NCI-H1436 (cell line): ENCODE results near the gene CFDP1.

Experiments
- DNase-seq: peaks from one replicate; lab custom pipeline; 2025; lab: John Stamatoyannopoulos, UW

The CFDP1 gene

GRCh38 chr16:75319513-75320411 lies 113.5 kb downstream of the CFDP1 start:
- DNase-seq: no peak

DNA sequence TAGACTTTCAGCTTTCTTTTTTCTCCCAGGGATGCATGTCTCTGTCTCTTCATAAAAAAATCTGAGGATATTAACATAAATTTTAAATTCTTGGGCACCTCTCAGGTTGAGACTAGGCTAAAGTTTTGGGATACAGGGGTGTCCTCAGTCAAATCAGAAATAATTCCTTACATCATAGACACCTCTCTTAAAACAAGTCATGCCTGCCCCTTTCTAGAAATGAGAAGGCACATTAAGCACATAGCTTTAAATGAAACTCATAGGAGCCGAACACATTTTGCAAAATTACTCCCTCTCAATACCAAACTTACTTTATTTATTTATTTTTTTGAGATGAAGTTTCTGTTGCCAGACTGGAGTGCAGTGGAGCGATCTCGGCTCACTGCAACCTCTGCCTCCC lies 114.6 kb downstream of the CFDP1 start:
- no peak for DNase-seq

DNA sequence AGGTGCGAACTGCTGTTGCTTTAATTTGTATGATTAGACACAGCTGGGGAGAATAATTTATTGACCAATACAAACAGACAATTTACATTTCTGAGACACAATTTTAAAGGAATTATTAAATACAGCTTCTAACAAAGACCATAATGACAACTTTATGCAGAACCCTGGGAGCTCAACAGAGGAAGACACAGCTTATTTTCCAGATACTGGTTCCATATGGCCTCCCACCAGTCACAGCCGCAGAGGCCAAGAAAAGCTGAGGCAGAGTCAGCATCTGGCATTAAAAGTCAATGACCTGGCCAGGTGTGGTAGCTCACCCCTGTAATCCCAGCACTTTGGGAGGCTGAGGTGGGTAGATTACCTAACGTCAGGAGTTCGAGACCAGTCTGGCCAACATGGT lies 115.8 kb downstream of the CFDP1 start:
- no peak for DNase-seq

- no peak for DNase-seq
These were observed 116.2 kb downstream of the CFDP1 start for GRCh38 chr16:75317101-75317522.

DNA sequence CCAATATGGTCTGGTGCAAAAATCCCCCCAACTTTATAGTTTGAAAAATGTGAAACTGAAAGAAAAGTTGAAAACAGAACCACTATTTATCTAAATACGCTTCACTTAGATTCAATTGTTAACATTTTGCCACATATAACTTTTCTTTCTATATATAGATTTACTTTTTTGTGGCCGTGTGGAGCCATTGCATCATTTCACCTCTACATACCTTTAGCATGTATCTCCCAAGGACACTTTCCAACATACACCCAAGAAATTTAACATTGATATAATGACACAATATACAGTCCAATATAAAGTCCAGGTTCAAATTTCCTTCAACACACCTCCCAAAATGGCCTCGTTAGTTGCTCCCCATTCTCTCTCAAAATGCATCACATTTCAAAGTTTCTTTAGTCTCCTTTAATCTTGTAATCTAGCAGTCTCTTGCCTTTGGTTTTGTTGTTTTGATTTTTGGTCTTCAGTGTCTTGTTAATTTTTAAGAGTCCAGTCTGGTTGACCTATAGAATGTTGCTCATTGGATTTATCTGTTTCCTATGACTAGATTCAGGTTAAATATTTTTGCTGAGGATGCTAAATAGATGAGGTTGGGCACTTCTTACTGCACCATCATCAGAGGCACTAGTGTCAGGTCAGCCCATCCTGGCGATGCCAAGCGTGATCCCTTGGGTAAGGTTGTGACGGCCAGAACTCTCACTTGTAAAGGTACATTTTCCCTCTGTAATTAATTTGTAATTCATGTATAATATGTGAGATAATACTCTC lies 117.6 kb downstream of the CFDP1 start:
- DNase-seq: no peak

GRCh38 chr16:75312875-75313274 lies 120.4 kb downstream of the CFDP1 start:
- DNase-seq: no peak

DNA sequence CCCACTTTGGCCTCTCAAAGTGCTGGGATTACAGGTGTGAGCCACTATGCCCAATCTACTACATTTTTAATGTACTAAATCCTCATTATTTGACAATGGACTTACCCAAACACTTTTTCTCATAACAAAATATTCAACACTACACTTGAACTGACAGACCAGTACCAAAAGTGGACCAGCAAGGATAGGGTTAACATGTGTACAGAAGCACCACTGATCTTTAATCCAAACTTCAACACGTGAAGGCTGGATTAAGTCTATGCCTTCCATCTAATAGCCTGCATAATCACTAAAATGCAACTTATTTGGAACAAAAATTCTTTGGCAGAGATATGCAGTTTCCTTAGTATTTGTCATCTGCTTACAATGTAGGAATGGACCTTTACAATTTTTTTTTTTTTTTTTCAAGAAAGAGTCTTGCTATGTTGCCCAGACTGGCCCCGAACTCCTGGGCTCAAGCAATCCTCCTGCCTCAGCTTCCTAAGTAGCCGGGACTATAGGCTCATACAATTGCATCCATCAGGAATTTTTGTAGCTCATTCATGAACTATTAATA lies 121.8 kb downstream of the CFDP1 start:
- no peak for DNase-seq

GRCh38 chr16:75310541-75310940 lies 122.8 kb downstream of the CFDP1 start:
- no peak for DNase-seq

DNA sequence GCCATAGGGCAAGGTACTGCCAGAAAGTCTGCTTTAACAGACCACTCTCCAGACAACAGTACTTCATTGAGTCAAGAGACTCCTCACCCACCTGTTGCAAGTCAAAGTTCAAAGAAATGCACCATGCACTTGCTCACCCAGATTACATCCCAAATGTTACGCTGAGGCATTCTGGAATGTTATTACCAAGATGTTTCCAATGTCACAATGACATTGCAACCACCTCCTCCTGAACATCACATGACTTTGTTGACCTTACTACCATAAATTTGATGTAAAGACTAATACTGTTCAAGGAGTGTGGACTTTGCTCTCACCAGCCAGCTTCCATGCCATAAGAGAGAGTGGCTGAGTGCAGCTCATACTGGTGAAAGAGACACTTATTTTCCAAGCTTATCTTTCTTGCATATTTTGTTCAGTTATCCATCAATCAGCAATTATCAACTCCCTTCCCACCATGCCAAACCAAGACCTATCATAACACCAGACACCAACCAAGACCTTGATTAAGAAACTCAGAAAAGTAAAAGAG lies 123.3 kb downstream of the CFDP1 start:
- DNase-seq: no peak

DNA sequence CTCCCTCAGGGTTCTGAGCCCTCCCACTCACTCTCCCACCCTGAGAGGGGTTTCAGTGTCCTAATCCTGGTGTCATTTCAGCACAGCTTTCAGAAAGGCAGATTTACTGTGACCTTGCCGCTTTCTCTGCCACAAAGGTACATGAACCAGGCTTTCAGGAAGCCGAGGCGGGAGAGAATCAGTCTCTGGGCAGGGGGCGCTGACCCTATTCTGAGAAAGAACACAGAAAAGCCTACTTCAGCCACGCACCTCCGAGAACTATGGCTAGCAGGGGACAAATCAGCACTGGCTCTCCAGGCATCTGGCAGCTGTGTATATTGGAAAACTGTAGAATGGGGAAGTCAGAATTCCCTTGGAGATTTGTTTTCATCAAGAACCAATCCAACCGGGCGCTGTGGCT lies 124.1 kb downstream of the CFDP1 start:
- no peak for DNase-seq

DNA sequence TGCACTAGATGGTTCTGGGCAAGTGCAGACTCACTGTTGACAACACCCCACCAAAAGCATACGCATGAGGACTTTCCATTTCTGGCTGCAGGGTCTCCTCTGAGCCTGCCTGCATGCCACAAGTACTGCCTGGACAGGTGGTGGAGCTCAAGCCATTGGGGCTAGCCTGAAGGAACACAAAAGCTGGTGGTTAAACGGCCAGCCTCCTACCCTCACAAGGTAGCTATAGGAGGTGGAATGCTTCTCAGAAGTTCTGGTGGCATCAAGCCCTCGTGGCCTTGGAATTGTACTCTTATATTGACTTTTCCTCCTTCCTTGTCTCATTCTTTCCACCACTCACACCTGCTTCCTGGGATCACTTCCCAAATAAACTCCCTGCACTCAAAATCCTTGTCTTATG lies 125.3 kb downstream of the CFDP1 start:
- DNase-seq: no peak

GRCh38 chr16:75307506-75307905 lies 125.8 kb downstream of the CFDP1 start:
- DNase-seq: no peak

DNA sequence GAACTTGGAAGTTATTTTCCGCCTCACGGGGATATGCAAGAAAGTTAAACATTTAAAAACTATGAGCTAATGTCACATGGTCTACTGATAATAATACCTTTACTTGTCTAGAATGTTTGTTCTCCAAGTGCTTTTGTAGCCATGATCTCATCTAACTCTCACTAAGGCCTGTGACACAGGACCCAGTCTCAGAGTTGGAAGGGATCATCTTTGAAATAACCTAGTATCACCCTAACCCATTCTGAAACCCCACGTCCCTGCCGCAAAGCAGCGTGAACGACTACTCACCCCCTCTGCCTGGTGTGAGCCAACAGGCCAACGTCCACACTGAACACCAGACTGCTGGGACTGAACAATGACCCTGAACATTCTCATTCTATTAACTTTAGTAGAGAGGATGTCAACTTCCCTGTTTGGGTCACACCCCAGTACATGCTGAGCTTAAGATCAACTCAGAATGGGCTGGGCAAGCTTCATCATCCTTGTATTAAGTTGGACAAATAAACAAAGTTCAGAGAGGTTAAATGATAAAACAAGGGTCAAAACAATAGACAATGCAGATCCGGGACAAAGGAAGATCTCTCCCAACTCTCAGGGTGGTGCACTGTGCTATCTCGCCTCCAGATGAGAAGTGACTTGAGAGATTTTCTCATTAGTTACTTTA lies 127.1 kb downstream of the CFDP1 start:
- no peak for DNase-seq

DNA sequence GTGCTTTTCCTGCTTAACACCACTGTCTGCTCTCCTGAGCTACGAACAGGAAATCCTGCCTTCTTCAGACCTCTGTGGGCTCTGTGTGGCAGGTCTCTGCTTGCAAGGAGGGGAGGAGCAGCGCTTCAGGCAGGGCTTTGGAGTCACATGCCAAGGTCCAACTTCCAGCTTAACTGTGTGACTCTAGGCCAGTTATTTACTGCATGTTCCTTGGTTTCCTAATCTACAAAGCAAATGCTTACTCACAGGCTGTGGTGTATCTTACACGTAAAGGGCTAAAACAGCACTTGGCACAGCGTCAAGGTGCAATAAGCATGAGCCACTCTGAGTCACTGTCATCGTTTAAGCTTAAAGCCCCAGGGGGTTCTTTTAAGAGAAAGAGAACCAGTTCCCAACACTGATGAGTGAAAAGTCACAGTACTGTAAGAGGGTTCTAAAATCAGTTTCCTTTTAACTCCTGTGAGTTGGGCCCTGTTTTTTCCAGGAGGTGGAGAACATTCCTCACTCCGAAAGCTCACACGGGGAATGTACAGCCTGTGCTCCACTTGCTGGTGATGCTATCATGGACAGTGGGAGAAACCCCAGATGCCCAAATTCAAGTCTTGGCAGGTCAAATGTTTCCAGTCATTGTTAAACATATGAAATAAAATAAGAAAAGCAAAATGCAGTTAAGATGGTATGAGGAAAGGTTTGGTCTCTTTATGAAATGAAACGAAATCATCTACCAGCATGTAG lies 127.8 kb downstream of the CFDP1 start:
- DNase-seq: peak; percentile 56

DNA sequence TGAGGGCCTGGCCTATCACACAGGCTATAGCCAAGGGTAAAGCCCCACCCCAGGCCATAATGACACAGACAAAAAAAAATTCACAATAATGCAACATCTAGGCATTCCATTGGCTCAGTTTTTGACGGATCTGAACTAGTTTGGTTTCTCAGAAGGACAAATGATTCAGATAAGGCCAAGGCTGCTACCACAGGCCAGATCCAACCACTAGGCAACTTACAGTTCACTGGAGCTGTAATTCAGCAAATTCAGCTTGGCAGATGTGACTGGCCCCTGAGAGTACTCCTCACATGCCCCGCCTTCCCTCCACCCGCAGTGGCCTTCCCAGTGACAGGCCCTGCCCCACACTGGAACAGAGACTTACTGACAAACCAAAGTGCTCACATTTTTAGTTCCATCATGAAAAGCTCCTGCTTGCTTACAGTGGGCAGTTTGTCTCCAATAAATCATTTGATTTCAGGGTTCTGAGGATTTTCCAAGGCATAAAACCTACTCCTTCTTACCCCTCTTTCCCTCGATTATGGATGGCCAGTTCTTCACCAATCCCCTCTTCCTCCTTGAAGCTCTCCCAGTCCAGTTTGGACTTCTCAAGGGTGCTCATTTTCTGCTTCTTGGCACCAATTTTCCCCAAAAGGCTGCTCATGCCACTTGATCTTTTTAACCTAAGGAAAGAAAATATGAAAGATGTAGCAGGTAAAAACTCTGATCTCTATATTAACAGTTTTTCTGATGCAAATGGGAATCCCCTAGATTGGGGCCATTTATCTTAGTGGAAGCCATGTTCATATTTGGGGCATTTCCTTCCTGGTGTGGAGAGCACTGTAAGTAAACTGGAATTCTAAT lies 128.6 kb downstream of the CFDP1 start:
- no peak for DNase-seq

DNA sequence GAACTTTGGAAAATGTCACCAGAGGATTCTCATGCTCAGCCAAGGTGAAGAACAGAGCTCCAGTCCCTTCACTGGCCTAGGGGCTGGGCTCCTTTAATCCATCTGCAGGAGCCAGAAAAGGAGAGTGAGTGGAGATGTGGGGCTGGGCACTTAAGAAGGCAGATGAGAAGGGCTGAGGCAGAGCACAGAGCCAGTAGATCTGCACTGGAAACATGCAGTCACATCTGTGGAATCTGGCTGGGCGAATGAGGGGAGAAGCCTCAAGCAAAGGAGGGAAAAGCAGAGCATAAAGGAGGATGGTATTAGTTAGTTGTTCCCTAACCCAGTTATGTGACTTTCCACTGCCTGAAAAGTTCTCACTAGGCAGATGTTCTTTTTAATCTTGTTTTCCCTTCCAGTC lies 131.5 kb downstream of the CFDP1 start:
- no peak for DNase-seq

- no peak for DNase-seq
These were observed 135.0 kb downstream of the CFDP1 start for GRCh38 chr16:75298267-75298666.

DNA sequence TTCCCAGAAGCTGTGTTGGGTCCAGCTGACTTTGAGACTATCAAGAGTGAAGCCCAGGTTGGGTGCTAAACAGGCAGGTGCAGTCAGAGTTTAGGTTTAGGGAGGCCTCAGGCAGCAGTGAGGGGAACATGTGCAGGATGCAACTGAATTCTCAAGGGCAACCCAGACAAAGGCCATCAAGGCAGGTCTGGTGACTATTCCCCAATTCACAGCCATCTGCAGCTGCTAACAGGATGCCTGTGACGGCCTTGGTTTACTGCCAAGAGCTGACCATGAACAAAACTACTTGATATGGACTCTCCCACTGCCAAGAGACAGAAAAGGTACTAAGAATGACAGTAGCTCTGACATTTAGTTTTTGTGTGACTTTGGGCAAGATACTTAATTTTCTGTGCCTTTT lies 136.7 kb downstream of the CFDP1 start:
- no peak for DNase-seq

GRCh38 chr16:75294773-75295459 lies 138.4 kb downstream of the CFDP1 start:
- no peak for DNase-seq

DNA sequence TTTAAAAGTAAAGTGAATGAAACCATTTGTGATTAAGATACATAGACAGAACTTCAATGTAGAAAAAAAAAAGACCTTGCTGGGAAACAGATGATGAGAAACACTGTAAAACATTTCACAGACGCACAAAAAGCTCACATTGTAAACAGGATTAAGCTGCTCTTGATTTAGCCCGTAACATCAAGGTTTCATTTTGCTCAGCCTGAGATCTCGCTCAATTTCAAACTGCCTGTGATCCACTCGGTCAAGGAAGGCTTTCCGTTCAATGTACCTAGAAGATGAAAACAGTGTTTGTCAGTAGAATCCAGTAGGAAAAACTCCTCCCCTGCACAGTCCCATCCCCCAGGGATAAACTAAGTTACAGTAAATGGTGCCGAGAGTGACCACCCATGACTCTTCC lies 139.5 kb downstream of the CFDP1 start:
- no peak for DNase-seq
